ENCODE measurements around the gene C1QTNF4.

- TF ChIP-seq CTCF (conservative IDR thresholded peaks at IDR 0.05) (no peak), ZFX (IDR thresholded peaks at IDR 0.05) (no peak)
These were observed 23.4 kb downstream of the C1QTNF4 start for GRCh38 chr11:47570651-47571356.
